H9 (cell line): ENCODE results near the gene HEATR5B. TPM values are rescaled to one million over a fixed set of nuclear protein-coding genes. Genes with fewer than 3 reads are reported as not detected.
"Not testable (repeated sequence)": the region's sequence is repeated elsewhere in the genome, so short reads cannot be mapped to it uniquely, and the experiment has no call there.

Experiments used
- DNase-seq: peaks from one replicate; pipeline ENCODE4 v3.0.0-alpha.2; 2017
- H2AFZ ChIP-seq: one replicate; pipeline ENCODE4 v1.6.1; 2013; ENCODE audit warnings: mild to moderate bottlenecking, low read length, control low read depth, moderate library complexity
- H2AK5ac ChIP-seq: 2 replicates; pipeline ENCODE4 v1.6.1; 2013; ENCODE audit warnings: low read length, control low read depth, mixed read lengths; ENCODE audit not compliant: insufficient read length
- H2BK120ac ChIP-seq: one replicate; pipeline ENCODE4 v1.6.1; 2013; ENCODE audit warnings: low read depth, mild to moderate bottlenecking, low read length, control low read depth, inconsistent platforms; ENCODE audit not compliant: poor library complexity, severe bottlenecking
- H2BK12ac ChIP-seq: 2 replicates; pipeline ENCODE4 v1.6.1; 2013; ENCODE audit warnings: low read length, control low read depth, mixed read lengths, low read depth; ENCODE audit not compliant: insufficient read length
- H2BK15ac ChIP-seq: 2 replicates; pipeline ENCODE4 v1.6.1; 2013; ENCODE audit warnings: low read depth, low read length, control low read depth
- H2BK20ac ChIP-seq: one replicate; pipeline ENCODE4 v1.6.1; 2013; ENCODE audit warnings: low read depth, mild to moderate bottlenecking, low read length, control low read depth, inconsistent platforms; ENCODE audit not compliant: poor library complexity, severe bottlenecking
- H2BK5ac ChIP-seq: 2 replicates; pipeline ENCODE4 v1.6.1; 2013; ENCODE audit warnings: low read length, control low read depth, mixed read lengths; ENCODE audit not compliant: insufficient read length
- H3K14ac ChIP-seq: 2 replicates; pipeline ENCODE4 v1.6.1; 2013; ENCODE audit warnings: low read length, control low read depth; ENCODE audit not compliant: insufficient read depth
- H3K18ac ChIP-seq: 2 replicates; pipeline ENCODE4 v1.6.1; 2013; ENCODE audit warnings: low read depth, mild to moderate bottlenecking, mixed read lengths, low read length, control low read depth; ENCODE audit not compliant: insufficient read length
- H3K23ac ChIP-seq: 2 replicates; pipeline ENCODE4 v1.6.1; 2013; ENCODE audit warnings: low read length, control low read depth, mixed read lengths, low read depth; ENCODE audit not compliant: insufficient read length
- H3K23me2 ChIP-seq: 2 replicates; pipeline ENCODE4 v1.6.1; 2013; ENCODE audit warnings: low read depth, mild to moderate bottlenecking, mixed read lengths, low read length, control low read depth; ENCODE audit not compliant: insufficient read length, poor library complexity, severe bottlenecking
- H3K27ac ChIP-seq: 2 replicates; pipeline ENCODE4 v1.5.1; 2013; ENCODE audit warnings: low read length, control low read depth, mixed read lengths, low read depth; ENCODE audit not compliant: insufficient read length
- H3K27me3 ChIP-seq: 2 replicates; pipeline ENCODE4 v1.6.1; 2013; ENCODE audit warnings: low read length, control low read depth, inconsistent platforms; ENCODE audit not compliant: insufficient read depth
- H3K4ac ChIP-seq: 2 replicates; pipeline ENCODE4 v1.6.1; 2013; ENCODE audit warnings: low read depth, mild to moderate bottlenecking, control low read depth, inconsistent platforms, low read length, moderate library complexity
- H3K4me1 ChIP-seq: 2 replicates; pipeline ENCODE4 v1.6.1; 2013; ENCODE audit warnings: low read length, control low read depth, inconsistent platforms; ENCODE audit not compliant: insufficient read depth
- H3K4me2 ChIP-seq: 2 replicates; pipeline ENCODE4 v1.6.1; 2013; ENCODE audit warnings: low read length, control low read depth, mixed read lengths; ENCODE audit not compliant: insufficient read length, insufficient read depth
- H3K56ac ChIP-seq: 2 replicates; pipeline ENCODE4 v1.6.1; 2013; ENCODE audit warnings: low read depth, mild to moderate bottlenecking, mixed read lengths, low read length, control low read depth; ENCODE audit not compliant: insufficient read length
- H3K79me1 ChIP-seq: 2 replicates; pipeline ENCODE4 v1.6.1; 2013; ENCODE audit warnings: low read depth, mild to moderate bottlenecking, moderate library complexity, low read length, control low read depth, inconsistent platforms; ENCODE audit not compliant: insufficient read depth, poor library complexity, severe bottlenecking
- H3K79me2 ChIP-seq: 2 replicates; pipeline ENCODE4 v1.6.1; 2013; ENCODE audit warnings: low read length, control low read depth, inconsistent platforms; ENCODE audit not compliant: insufficient read depth
- H3K9ac ChIP-seq: 2 replicates; pipeline ENCODE4 v1.6.1; 2013; ENCODE audit warnings: low read length, control low read depth, mixed read lengths; ENCODE audit not compliant: insufficient read length; ENCODE audit errors: extremely low read depth
- H3K9me3 ChIP-seq: one replicate; pipeline ENCODE4 v1.6.1; 2013; ENCODE audit warnings: low read depth, low read length, inconsistent platforms; ENCODE audit not compliant: control insufficient read depth
- H3T11ph ChIP-seq: one replicate; pipeline ENCODE4 v1.6.1; 2013; ENCODE audit warnings: mild to moderate bottlenecking, low read length, control low read depth, inconsistent platforms
- H4K20me1 ChIP-seq: one replicate; pipeline ENCODE4 v1.6.1; 2013; ENCODE audit not compliant: control insufficient read depth, insufficient read length, insufficient read depth
- H4K5ac ChIP-seq: 2 replicates; pipeline ENCODE4 v1.6.1; 2013; ENCODE audit warnings: low read depth, mild to moderate bottlenecking, mixed read lengths, low read length, control low read depth; ENCODE audit not compliant: insufficient read length
- H4K8ac ChIP-seq: replicated peaks from 2 replicates; pipeline ENCODE4 v1.6.1; 2013; ENCODE audit warnings: low read length, control low read depth, mixed read lengths, low read depth; ENCODE audit not compliant: insufficient read length
- H4K91ac ChIP-seq: 2 replicates; pipeline ENCODE4 v1.6.1; 2013; ENCODE audit warnings: low read depth, mild to moderate bottlenecking, moderate library complexity, mixed read lengths, low read length, control low read depth; ENCODE audit not compliant: insufficient read length
- H3K27ac Mint-ChIP-seq, 3 experiments: 2 replicates in 2 of 3; 3 replicates in 1 of 3; pipeline ENCODE4 v1.8.0; 2020 to 2021; ENCODE audit warnings: mixed read lengths in 3 of 3, mild to moderate bottlenecking in 1 of 3, moderate library complexity in 1 of 3
- H3K27me3 Mint-ChIP-seq: 2 replicates; pipeline ENCODE4 v1.8.0; 2021; ENCODE audit warnings: low read depth, mild to moderate bottlenecking, moderate library complexity, mixed read lengths
- H3K36me3 Mint-ChIP-seq, 3 experiments: 2 replicates in 2 of 3; 3 replicates in 1 of 3; pipeline ENCODE4 v1.8.0; 2020 to 2021; ENCODE audit warnings: low read depth in 3 of 3, mixed read lengths in 3 of 3; ENCODE audit not compliant: insufficient read depth in 1 of 3
- H3K4me1 Mint-ChIP-seq, 2 experiments: 2 replicates each; pipeline ENCODE4 v1.8.0; 2020; ENCODE audit warnings: mixed read lengths in 2 of 2
- H3K4me3 Mint-ChIP-seq, 2 experiments: 2 replicates in 1 of 2; 3 replicates in 1 of 2; pipeline ENCODE4 v1.8.0; 2020 to 2021; ENCODE audit warnings: mild to moderate bottlenecking in 2 of 2, mixed read lengths in 2 of 2, moderate library complexity in 1 of 2
- H3K9me3 Mint-ChIP-seq, 2 experiments: 2 replicates in 1 of 2; 3 replicates in 1 of 2; pipeline ENCODE4 v1.8.0; 2020; ENCODE audit warnings: mild to moderate bottlenecking in 2 of 2, mixed read lengths in 2 of 2, moderate library complexity in 1 of 2
- WGBS: extraction: QIAGEN DNeasy Blood & Tissue Kit; methylation state at CpG from one replicate; pipeline ENCODE4 v1.1.7; 2013; ENCODE audit warnings: missing lambda C conversion rate, low lambda C conversion rate, mixed read lengths; ENCODE audit not compliant: insufficient read length; ENCODE audit errors: extremely low coverage; 5-methylcytosine and 5-hydroxymethylcytosine counted together
- total RNA-seq: library from RNA; stranded (reverse); gene quantifications from 2 replicates; pipeline ENCODE4 v1.2.1, GENCODE V29; 2021

Gene HEATR5B
- total RNA-seq, 1 experiment from 2014 or later, result 14.0 TPM

DNA sequence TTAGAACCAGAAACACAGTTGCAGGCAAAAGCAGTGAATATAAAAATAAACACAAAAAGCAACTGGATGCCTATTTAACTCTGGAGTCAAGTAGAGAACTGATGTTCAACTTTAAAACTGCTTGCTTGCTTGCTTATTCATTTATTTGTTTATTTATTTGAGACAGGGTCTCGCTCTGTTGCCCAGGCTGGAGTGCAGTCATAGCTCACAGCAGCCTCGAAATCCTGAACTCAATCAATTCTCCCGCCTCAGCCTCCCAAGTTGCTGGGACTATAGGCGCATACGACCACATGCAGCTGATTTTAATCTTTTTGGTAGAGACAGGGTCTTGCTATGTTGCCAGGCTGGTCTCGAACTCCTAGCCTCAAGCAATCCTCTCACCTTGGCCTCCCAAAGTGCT is 152.5 kb downstream of the HEATR5B start:
- not testable (repeated sequence) for H3K4ac ChIP-seq, H3K23me2 ChIP-seq, H4K20me1 ChIP-seq, H2BK15ac ChIP-seq, H3K27me3 ChIP-seq, H2BK20ac ChIP-seq, H3K56ac ChIP-seq, H3K27ac ChIP-seq, H3K4me2 ChIP-seq, H3K23ac ChIP-seq, H4K91ac ChIP-seq, H2BK12ac ChIP-seq, H3K27me3 Mint-ChIP-seq, H4K8ac ChIP-seq, H3K36me3 Mint-ChIP-seq, H3K79me2 ChIP-seq, H3K9me3 ChIP-seq, H4K5ac ChIP-seq, H3T11ph ChIP-seq, H2AFZ ChIP-seq, H3K9me3 Mint-ChIP-seq, H3K9ac ChIP-seq, H3K18ac ChIP-seq, H3K4me1 ChIP-seq, H3K14ac ChIP-seq, H3K4me3 Mint-ChIP-seq, H2BK5ac ChIP-seq, H2BK120ac ChIP-seq, H2AK5ac ChIP-seq, H3K79me1 ChIP-seq, DNase-seq
- H3K4me1 Mint-ChIP-seq, result peaks cover 19% of the 10 kb centered on the region in 2 experiments
- no CpG with 5 or more reads among the region's 6 CpGs for WGBS
- peak overlapping the region in 2 of 3 experiments; percentile 11 to 85; a peak in 3 of 7 replicates for H3K27ac Mint-ChIP-seq

Other genes with a start within 250 kb of the HEATR5B start
- gene STRN, start 117.8 kb downstream of the HEATR5B start, total RNA-seq, result 31.4 and 31.7 TPM in 2 replicates
- gene GPATCH11, start 146 bp upstream of the HEATR5B start, total RNA-seq, result 2.9 and 3.1 TPM in 2 replicates
- 54.2 and 55.7 TPM in 2 replicates for gene EIF2AK2, start 72.6 kb upstream of the HEATR5B start, total RNA-seq
- gene SULT6B1, start 104.3 kb upstream of the HEATR5B start, total RNA-seq, result not detected in 2 replicates
- 0.64 and 1.5 TPM in 2 replicates for gene CEBPZOS, start 112.1 kb upstream of the HEATR5B start, total RNA-seq
- gene CEBPZ, start 147.2 kb upstream of the HEATR5B start, total RNA-seq, result 252 and 281 TPM in 2 replicates
- gene NDUFAF7, start 147.3 kb upstream of the HEATR5B start, total RNA-seq, result 103 and 108 TPM in 2 replicates
- gene PRKD3, start 240.5 kb upstream of the HEATR5B start, total RNA-seq, result 63.3 and 63.8 TPM in 2 replicates